Naive thymus-derived CD8-positive, alpha-beta T cell (primary cell): ENCODE measurements around the gene TMEM39A. TPM values are rescaled to one million over a fixed set of nuclear protein-coding genes. Genes with fewer than 3 reads are reported as not detected.
A peak's percentile ranks its signal among the peaks of the same experiment; 100 is the strongest.

Source experiments
- ATAC-seq, 2 donors: fragments of 150-1000 bp; cut with Tn5 transposase in 1 of 2; sonication (Bioruptor Pico), chemical (Tn5 transposase) in 1 of 2; 1 replicate in 1 of 2; 2 replicates in 1 of 2; pipeline ENCODE4 v1.10.0; 2021; ENCODE audit warnings: mild to moderate bottlenecking in 2 of 2, moderate library complexity in 2 of 2
- POLR2A ChIA-PET: fragments of 350-600 bp; sonication (Branson Sonifier 250); formaldehyde crosslinking; loops from one replicate; lab custom pipeline; 2021; ENCODE audit warnings: antibody characterized with exemption; lab: Charles Lee
- DNase-seq, 10 donors: peaks; one replicate each; pipeline versions ENCODE4 v3.0.0 to v3.0.0-alpha.2; 2020 to 2022
- H3K27ac Mint-ChIP-seq, 10 donors: one replicate each; pipeline ENCODE4 v1.8.0; 2020 to 2022; ENCODE audit warnings: mild to moderate bottlenecking in 10 of 10, mixed read lengths in 10 of 10, moderate library complexity in 4 of 10, inconsistent platforms in 1 of 10
- H3K27me3 Mint-ChIP-seq, 5 donors: one replicate each; pipeline ENCODE4 v1.8.0; 2021 to 2022; ENCODE audit warnings: mixed read lengths in 5 of 5
- H3K36me3 Mint-ChIP-seq, 3 donors: one replicate each; pipeline ENCODE4 v1.8.0; 2020 to 2022; ENCODE audit warnings: mixed read lengths in 3 of 3, mild to moderate bottlenecking in 2 of 3, inconsistent platforms in 1 of 3
- H3K4me1 Mint-ChIP-seq, 4 donors: one replicate each; pipeline ENCODE4 v1.8.0; 2021 to 2022; ENCODE audit warnings: mixed read lengths in 4 of 4
- H3K4me3 Mint-ChIP-seq, 10 donors: one replicate each; pipeline ENCODE4 v1.8.0; 2020 to 2022; ENCODE audit warnings: mild to moderate bottlenecking in 10 of 10, mixed read lengths in 10 of 10, moderate library complexity in 6 of 10, inconsistent platforms in 1 of 10
- H3K9me3 Mint-ChIP-seq, 9 donors: one replicate each; pipeline ENCODE4 v1.8.0; 2020 to 2022; ENCODE audit warnings: mixed read lengths in 9 of 9, mild to moderate bottlenecking in 3 of 9, inconsistent platforms in 1 of 9, moderate library complexity in 1 of 9
- polyA plus RNA-seq, 3 donors: library from polyadenylated mRNA; unstranded; fragments of 300-500 nt; fragmentation: Illumina TruSeq; gene quantifications; one replicate each; pipeline ENCODE4 v1.2.3, GENCODE V29; 2021
- total RNA-seq, 8 experiments: library from RNA in 2 of 8; stranded (reverse) in 2 of 8; gene quantifications; one replicate each; pipeline ENCODE4 v1.2.3 and lab custom pipeline; 2021 to 2026

The TMEM39A gene
- total and polyA plus RNA-seq, 5 experiments from 2014 or later, result 6.5 to 29.1 (median 11.9) TPM

DNA sequence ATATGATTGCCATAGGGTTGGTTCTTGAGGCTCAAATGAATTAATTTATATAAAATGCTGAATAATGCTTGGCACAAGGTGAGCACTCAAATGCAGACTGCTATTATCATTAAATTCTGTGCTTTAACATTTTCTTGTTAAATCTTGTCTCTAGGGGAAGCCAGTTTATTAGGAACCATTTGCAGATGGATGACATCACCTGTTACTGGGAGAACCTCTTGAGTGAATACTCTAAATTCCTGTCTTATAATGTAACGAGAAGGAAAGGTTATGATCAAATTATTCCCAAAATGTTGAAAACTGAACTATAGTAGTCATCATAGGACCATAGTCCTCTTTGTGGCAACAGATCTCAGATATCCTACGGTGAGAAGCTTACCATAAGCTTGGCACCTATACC is 28.7 kb upstream of the TMEM39A start:
- H3K36me3 Mint-ChIP-seq, result peaks cover 8 to 53% (median 14%) of the 10 kb centered on the region in 3 donors
- H3K27me3 Mint-ChIP-seq, result no peaks in the 10 kb centered on the region
- no peaks in the 10 kb centered on the region for H3K9me3 Mint-ChIP-seq
- POLR2A ChIA-PET, result no interaction called here
- H3K27ac Mint-ChIP-seq, result peak overlapping the region in 1 of 10 donors; percentile 48
- peaks cover 0 to 2% (median 0%) of the 10 kb centered on the region in 4 donors for H3K4me1 Mint-ChIP-seq
- no peak for ATAC-seq
- no peak for DNase-seq
- H3K4me3 Mint-ChIP-seq, result no peak overlapping the region

DNA sequence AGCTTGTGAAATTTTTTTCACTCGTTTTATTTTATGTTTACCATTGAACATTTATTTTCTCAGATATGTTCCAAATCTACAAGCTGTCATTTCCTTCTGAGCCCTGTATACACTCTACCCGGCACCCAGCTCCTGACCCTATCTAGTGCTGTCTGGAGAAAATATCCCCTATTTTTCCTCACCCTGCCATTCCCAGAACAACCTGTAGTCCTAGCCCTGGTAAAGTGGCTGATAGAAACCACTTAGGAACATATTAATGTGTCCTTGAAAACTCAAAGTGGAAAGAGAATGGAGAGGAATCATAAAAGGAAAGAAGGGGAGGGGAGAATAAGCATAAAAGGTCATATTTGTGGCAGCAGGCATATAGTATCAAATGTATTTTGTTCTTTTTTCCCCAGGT is 26.7 kb upstream of the TMEM39A start:
- H3K4me3 Mint-ChIP-seq, result no peak overlapping the region
- no peaks in the 10 kb centered on the region for H3K27me3 Mint-ChIP-seq
- DNase-seq, result no peak
- H3K36me3 Mint-ChIP-seq, result peaks cover 8 to 73% (median 25%) of the 10 kb centered on the region in 3 donors
- POLR2A ChIA-PET, result interaction anchor here (0.6 kb wide), 1 partner anchor 21 kb away, joined by 4 read pairs; the partner anchor contains the start of gene POGLUT1
- H3K4me1 Mint-ChIP-seq, result no peaks in the 10 kb centered on the region
- H3K27ac Mint-ChIP-seq, result peak overlapping the region in 5 of 10 donors; percentile 42 to 69 (median 61)
- no peaks in the 10 kb centered on the region for H3K9me3 Mint-ChIP-seq
- ATAC-seq, result no peak

DNA sequence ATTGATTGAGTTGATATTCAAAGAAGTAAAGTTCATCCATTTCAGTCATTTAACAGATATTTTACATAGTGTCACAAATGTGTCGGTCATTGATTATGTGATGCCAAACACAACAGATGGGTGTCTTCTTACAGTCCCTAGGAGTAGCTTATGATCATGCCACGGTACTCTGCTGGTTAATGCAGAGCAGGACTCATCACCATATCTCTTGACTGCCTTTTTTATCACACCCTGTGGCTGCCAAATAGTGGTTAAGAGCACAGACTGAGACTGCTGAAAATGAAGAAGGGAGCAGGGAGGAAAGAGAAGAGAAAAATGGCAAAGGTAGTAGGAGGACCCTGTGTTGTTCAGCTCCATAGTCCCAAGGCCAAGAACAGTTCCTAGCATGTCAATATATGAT is 22.1 kb upstream of the TMEM39A start:
- peak overlapping the region in 2 of 10 donors; percentile 7 to 11 for H3K27ac Mint-ChIP-seq
- no peaks in the 10 kb centered on the region for H3K27me3 Mint-ChIP-seq
- H3K4me1 Mint-ChIP-seq, result peaks cover 0 to 3% (median 0%) of the 10 kb centered on the region in 4 donors
- POLR2A ChIA-PET, result no interaction called here
- H3K9me3 Mint-ChIP-seq, result no peaks in the 10 kb centered on the region
- ATAC-seq, result no peak
- DNase-seq, result no peak
- no peak overlapping the region for H3K4me3 Mint-ChIP-seq
- peaks cover 0 to 82% (median 15%) of the 10 kb centered on the region in 3 donors for H3K36me3 Mint-ChIP-seq

DNA sequence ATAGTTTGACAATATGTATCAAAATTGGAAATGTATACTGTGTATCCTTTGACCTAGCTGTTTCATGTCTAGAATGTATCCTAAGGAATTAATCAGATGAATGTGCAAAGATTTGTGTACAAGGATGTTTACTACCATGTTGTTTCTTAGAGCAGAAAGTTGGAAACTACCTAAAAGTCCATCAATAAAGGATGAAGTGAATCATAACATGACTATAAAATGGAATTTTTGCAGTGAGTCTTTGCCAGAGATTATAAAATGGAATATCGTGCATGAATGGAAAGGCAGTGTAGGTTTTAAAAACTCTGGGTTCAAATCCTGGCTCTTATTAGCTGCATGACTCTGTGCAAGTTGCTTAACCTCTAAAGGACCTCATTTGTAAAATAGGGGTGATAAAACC is 19.7 kb upstream of the TMEM39A start:
- H3K36me3 Mint-ChIP-seq, result peaks cover 0 to 82% (median 21%) of the 10 kb centered on the region in 3 donors
- H3K9me3 Mint-ChIP-seq, result no peaks in the 10 kb centered on the region
- DNase-seq (no peak), ATAC-seq (no peak)
- no peaks in the 10 kb centered on the region for H3K27me3 Mint-ChIP-seq
- POLR2A ChIA-PET, result no interaction called here
- no peak overlapping the region for H3K4me3 Mint-ChIP-seq
- H3K4me1 Mint-ChIP-seq, result peaks cover 0 to 3% (median 0%) of the 10 kb centered on the region in 4 donors
- peak overlapping the region in 1 of 10 donors; percentile 58 for H3K27ac Mint-ChIP-seq

DNA sequence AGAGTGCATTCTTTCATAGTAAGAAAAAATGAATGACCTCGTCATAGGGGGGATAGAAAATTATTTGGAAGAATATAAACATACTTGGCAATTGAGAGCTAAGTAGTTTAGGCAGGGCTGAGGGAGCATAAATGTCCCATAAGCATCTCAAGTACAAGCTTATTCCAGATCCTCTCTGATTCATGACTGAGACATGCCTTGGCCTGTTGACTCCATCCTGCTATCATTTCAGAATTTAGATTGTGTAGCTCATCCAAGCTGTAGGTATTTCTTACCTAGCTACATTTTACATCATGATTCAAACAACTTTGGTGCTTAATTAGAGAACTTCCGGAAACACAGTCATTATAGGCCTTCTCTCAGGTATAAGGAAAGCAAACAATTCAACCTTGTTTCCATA is 17.7 kb upstream of the TMEM39A start:
- no peaks in the 10 kb centered on the region for H3K9me3 Mint-ChIP-seq
- no peak overlapping the region for H3K27ac Mint-ChIP-seq
- peaks cover 0 to 86% (median 23%) of the 10 kb centered on the region in 3 donors for H3K36me3 Mint-ChIP-seq
- ATAC-seq (no peak), DNase-seq (no peak)
- no peaks in the 10 kb centered on the region for H3K27me3 Mint-ChIP-seq
- peaks cover 0 to 8% (median 1%) of the 10 kb centered on the region in 4 donors for H3K4me1 Mint-ChIP-seq
- no peak overlapping the region for H3K4me3 Mint-ChIP-seq
- POLR2A ChIA-PET, result no interaction called here

DNA sequence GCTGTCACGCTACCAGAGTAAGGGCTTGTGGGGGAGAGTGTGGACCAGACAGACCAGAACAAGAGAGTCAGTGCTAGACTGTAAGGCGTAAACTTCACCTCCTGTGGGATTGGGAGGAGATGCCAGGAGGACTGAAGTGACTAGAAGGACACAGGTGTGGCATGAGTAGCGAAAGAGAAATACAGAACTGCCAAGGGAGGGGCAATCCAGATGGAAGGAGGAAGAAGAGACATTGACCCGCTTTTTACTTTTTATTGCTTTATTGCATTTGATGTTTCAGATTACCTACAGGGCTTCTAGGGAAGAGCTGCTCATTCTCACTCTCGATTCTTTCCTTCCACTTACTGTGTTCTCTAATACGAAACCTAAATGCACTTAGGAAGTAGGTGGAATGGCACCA is 7.5 kb upstream of the TMEM39A start:
- Mint-ChIP-seq H3K27ac (peak overlapping the region in 7 of 10 donors; percentile 16 to 48 (median 24)), H3K4me3 (peak overlapping the region; percentile 18 to 91 (median 60))
- POLR2A ChIA-PET, result interaction anchor here (4.5 kb wide), 1 partner anchor 28 kb away, joined by 57 read pairs; the partner anchor contains the start of gene TIMMDC1

DNA sequence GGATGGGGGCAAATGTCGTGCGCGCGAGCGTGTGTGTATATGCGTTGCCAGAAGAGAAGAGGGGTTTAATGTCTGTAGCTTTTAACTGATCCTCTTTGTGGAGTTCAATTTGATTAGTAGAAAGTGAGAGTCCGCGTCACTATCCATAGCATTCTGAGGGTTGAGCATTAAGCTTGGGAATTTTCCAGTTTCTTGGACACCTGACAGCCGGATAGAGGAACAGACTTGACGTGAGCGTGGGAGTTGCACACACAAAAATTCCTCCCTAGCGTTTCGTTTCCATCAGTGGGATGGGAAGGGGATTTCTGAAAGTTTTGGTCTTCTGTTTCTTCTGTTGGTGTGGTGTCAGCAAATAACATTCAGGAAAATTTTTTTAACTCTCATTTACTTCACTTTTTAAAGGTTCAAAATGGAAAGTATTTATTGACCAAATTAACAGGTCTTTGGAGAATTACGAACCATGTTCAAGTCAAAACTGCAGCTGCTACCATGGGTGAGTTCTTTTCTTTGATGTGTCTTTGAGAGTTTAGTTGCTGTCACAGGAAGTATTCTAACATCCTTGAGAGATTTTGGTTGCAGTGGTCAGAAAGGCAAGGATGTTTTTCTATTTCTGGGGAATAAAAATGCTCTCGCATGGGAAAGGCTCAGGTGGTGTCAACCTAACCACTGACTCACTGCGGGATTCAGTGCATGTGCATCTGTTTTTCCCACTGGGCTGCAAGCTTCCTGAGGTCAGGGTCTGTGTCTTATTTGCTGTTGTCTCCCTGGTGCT is 6.2 kb upstream of the TMEM39A start:
- peak overlapping the region; percentile 74 to 96 (median 94) for H3K27ac Mint-ChIP-seq
- H3K4me1 Mint-ChIP-seq, result peaks cover 17 to 36% (median 34%) of the 10 kb centered on the region in 4 donors
- no peaks in the 10 kb centered on the region for H3K27me3 Mint-ChIP-seq
- DNase-seq, result peak in 3 of 10 donors; percentile 24 to 37 (median 33)
- ATAC-seq, result no peak
- H3K4me3 Mint-ChIP-seq, result peak overlapping the region; percentile 88 to 97 (median 94)
- H3K36me3 Mint-ChIP-seq, result peaks cover 0 to 33% (median 7%) of the 10 kb centered on the region in 3 donors
- POLR2A ChIA-PET, result interaction anchor here (0.7 to 4.5 kb wide), 7 partner anchors 8 to 1251 kb away, joined by 3 to 57 read pairs (median 4); partner anchors contain the start of gene TIMMDC1
- no peaks in the 10 kb centered on the region for H3K9me3 Mint-ChIP-seq

More for the DNA sequence above, 7.5 kb upstream of the TMEM39A start:
- peaks cover 3 to 43% (median 7%) of the 10 kb centered on the region in 3 donors for H3K36me3 Mint-ChIP-seq
- ATAC-seq (no peak), DNase-seq (no peak)
- no peaks in the 10 kb centered on the region for H3K27me3 Mint-ChIP-seq
- no peaks in the 10 kb centered on the region for H3K9me3 Mint-ChIP-seq
- H3K4me1 Mint-ChIP-seq, result peaks cover 17 to 36% (median 34%) of the 10 kb centered on the region in 4 donors

DNA sequence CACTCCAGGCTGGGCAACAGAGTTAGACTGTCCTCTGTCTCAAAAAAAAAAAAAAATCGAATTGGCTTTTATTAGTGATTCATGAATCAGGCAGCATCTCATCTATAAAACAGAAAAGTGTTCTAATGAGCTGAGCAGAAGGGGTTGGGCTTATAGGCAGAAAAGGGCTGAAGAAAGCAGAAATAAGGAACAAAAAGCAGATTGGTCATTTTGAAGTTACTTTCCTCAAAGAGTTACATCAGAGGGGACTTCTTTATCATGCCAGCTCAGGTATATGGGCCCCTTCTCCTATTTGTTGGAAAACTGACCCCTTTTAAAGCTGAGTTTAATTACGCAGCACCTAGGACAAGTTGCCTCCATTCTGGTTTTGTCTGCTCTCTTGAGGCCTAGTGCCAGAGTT is 4.6 kb upstream of the TMEM39A start:
- peaks cover 0 to 8% (median 0%) of the 10 kb centered on the region in 9 donors for H3K9me3 Mint-ChIP-seq
- DNase-seq, result peak in 1 of 10 donors; percentile 10
- POLR2A ChIA-PET, result interaction anchor here (0.7 to 4.5 kb wide), 3 partner anchors 22 to 113 kb away, joined by 3 to 57 read pairs (median 4); partner anchors contain the start of gene TIMMDC1
- ATAC-seq, result no peak
- H3K4me1 Mint-ChIP-seq, result peaks cover 25 to 48% (median 48%) of the 10 kb centered on the region in 4 donors
- H3K36me3 Mint-ChIP-seq, result peaks cover 4 to 22% (median 8%) of the 10 kb centered on the region in 3 donors
- peak overlapping the region in 8 of 10 donors; percentile 82 to 96 (median 94) for H3K27ac Mint-ChIP-seq
- H3K27me3 Mint-ChIP-seq, result peaks cover 0 to 4% (median 0%) of the 10 kb centered on the region in 5 donors
- peak overlapping the region; percentile 88 to 97 (median 94) for H3K4me3 Mint-ChIP-seq

DNA sequence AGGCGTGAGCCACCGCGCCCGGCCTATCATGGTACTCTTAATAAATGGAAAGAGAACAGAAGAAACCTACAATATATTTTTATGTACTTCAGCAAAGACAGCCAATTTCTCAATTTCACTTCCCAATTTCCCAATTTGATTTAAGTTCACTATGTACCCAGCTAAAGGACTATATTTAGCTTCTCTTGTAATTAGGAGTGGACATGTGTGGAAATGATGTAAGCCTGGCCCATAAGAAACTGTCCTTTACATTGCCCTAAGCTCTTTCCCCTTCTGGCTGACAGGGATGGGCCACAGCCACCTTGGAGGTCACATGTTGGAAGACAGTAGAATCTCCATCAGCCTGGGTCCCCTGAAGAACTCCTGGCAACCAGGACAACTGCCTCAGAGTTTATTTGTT is 6.2 kb downstream of the TMEM39A start:
- POLR2A ChIA-PET, result no interaction called here
- Mint-ChIP-seq H3K27ac (peak overlapping the region in 1 of 10 donors; percentile 74), H3K36me3 (peaks cover 6 to 80% (median 42%) of the 10 kb centered on the region in 3 donors), H3K4me3 (no peak overlapping the region), H3K4me1 (peaks cover 7 to 42% (median 32%) of the 10 kb centered on the region in 4 donors), H3K27me3 (no peaks in the 10 kb centered on the region), H3K9me3 (no peaks in the 10 kb centered on the region)
- no peak for DNase-seq
- no peak for ATAC-seq

DNA sequence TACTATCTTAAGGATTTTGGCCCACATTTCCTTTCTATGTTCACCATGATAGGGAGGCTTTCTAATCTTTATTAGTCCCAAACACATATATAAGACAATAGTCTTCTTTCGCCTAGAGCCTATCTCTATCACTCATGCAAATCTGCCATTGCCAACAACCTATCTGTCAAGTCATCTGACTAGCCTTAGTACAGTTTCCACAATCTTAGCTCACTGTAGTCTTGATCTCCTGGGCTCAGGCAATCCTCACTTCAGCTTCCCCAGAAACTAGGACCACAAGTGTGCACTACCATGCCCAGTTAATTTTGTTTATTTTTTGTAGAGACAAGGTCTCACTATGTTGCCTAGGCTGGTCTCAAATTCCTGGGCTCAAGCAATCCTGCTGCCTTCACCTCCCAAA is 6.9 kb downstream of the TMEM39A start:
- ATAC-seq (no peak), DNase-seq (no peak)
- Mint-ChIP-seq H3K4me1 (peaks cover 7 to 36% (median 28%) of the 10 kb centered on the region in 4 donors), H3K4me3 (no peak overlapping the region), H3K9me3 (no peaks in the 10 kb centered on the region), H3K27me3 (no peaks in the 10 kb centered on the region), H3K27ac (peak overlapping the region in 1 of 10 donors; percentile 13), H3K36me3 (peaks cover 6 to 84% (median 41%) of the 10 kb centered on the region in 3 donors)
- POLR2A ChIA-PET, result no interaction called here

DNA sequence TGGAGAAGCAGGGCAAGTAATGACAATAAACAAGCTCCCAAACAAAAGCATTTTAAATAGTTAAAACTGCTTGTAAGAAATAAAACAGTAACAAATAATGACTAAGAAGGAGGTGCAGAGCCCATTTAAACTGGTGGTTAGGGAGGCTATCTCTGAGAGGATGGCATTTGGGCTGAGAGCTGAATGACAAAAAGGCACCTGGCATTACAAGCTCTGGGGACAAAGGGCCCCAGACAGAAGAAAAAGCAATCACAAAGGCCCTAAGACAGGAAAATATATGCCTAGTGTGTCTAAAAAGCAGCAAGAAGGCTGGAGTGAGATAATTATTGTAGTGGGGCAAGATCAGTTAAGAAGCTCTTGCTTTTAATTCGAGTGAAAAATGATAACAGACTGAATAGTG is 9.6 kb downstream of the TMEM39A start:
- H3K27ac Mint-ChIP-seq, result no peak overlapping the region
- no peak for DNase-seq
- no peak overlapping the region for H3K4me3 Mint-ChIP-seq
- peaks cover 13 to 90% (median 40%) of the 10 kb centered on the region in 3 donors for H3K36me3 Mint-ChIP-seq
- no peak for ATAC-seq
- no peaks in the 10 kb centered on the region for H3K27me3 Mint-ChIP-seq
- POLR2A ChIA-PET, result no interaction called here
- no peaks in the 10 kb centered on the region for H3K9me3 Mint-ChIP-seq
- H3K4me1 Mint-ChIP-seq, result peaks cover 7 to 24% (median 20%) of the 10 kb centered on the region in 4 donors

DNA sequence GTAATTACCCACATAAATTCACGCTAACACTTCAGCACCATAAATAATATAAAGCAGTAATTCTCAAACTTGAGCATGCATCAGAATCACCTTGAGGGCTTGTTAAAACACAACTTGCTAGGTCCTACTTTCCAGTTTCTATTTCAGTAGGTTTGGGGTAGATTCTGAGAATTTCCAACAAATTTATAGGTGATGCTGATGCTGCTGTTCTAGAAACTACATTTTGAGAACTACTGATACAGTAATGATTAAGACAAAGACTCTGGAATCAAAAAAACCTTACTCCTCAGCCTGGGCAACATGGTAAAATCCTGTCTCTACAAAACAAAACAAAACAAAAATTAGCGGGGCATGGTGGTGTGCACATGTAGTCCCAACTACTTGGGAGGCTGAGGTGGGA is 18.8 kb downstream of the TMEM39A start:
- DNase-seq, result no peak
- no peak for ATAC-seq
- POLR2A ChIA-PET, result no interaction called here
- Mint-ChIP-seq H3K9me3 (no peaks in the 10 kb centered on the region), H3K36me3 (peaks cover 0 to 74% (median 50%) of the 10 kb centered on the region in 3 donors), H3K4me1 (peaks cover 0 to 2% (median under 1%) of the 10 kb centered on the region in 4 donors), H3K27me3 (no peaks in the 10 kb centered on the region), H3K4me3 (no peak overlapping the region), H3K27ac (peak overlapping the region in 1 of 10 donors; percentile 25)

DNA sequence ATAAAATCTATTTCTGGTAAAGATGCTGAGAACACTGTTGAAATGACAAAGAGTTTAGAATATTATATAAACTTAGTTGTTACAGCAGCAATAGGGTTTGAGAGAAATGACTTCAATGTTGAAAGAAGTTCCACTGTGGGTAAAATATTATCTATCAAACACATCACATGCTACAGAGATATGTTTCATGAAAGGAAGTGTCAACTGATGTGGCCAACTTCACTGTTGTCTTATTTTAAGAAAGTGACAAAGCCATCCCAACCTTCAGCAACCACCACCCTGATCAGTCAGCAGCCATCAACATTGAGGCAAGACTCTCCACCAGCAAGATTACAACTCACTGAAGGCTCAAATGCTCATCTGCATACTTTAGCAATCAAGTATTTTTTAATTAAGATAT is 20.2 kb downstream of the TMEM39A start:
- Mint-ChIP-seq H3K36me3 (peaks cover 5 to 71% (median 53%) of the 10 kb centered on the region in 3 donors), H3K27me3 (no peaks in the 10 kb centered on the region), H3K27ac (peak overlapping the region in 1 of 10 donors; percentile 60), H3K4me1 (peaks cover 0 to 2% (median under 1%) of the 10 kb centered on the region in 4 donors), H3K4me3 (no peak overlapping the region), H3K9me3 (no peaks in the 10 kb centered on the region)
- POLR2A ChIA-PET, result no interaction called here
- no peak for ATAC-seq
- no peak for DNase-seq
